Psoas muscle (tissue), 8 donors: ENCODE results near the gene BANF1. TPM values are rescaled to one million over a fixed set of nuclear protein-coding genes. Genes with fewer than 3 reads are reported as not detected.
A peak's percentile ranks its signal among the peaks of the same experiment; 100 is the strongest.

Source experiments
- ATAC-seq, 4 donors: fragments of 200-7000 bp; cut with Tn5 transposase; one replicate each; pipeline ENCODE4 v1.9.1; 2020; ENCODE audit warnings: moderate library complexity in 3 of 4, mild to moderate bottlenecking in 2 of 4
- DNase-seq, 2 donors: peaks; one replicate each; pipeline ENCODE4 v3.0.0-alpha.2; 2020
- H3K27ac ChIP-seq: fragments of 200-600 bp; one replicate; pipeline ENCODE4 v1.8.0; 2022
- H3K27me3 ChIP-seq, 3 donors: fragments of 200-600 bp in 1 of 3; one replicate each; pipeline versions ENCODE4 v1.6.1 to v1.8.0; 2013 to 2022; ENCODE audit warnings: low read length in 2 of 3, mild to moderate bottlenecking in 2 of 3, moderate library complexity in 1 of 3; ENCODE audit not compliant: insufficient read depth in 3 of 3
- H3K36me3 ChIP-seq, 2 donors: fragments of 200-600 bp in 1 of 2; one replicate each; pipeline versions ENCODE4 v1.6.1 to v1.8.0; 2013 to 2022; ENCODE audit warnings: low read depth in 1 of 2, mild to moderate bottlenecking in 1 of 2, moderate library complexity in 1 of 2; ENCODE audit not compliant: insufficient read depth in 1 of 2
- H3K4me1 ChIP-seq: fragments of 200-600 bp; one replicate; pipeline ENCODE4 v1.8.0; 2022
- H3K4me3 ChIP-seq: fragments of 200-600 bp; one replicate; pipeline ENCODE4 v1.8.0; 2022; ENCODE audit warnings: mild to moderate bottlenecking
- H3K9me3 ChIP-seq: fragments of 200-600 bp; one replicate; pipeline ENCODE4 v1.8.0; 2022
- WGBS, 3 donors: extraction: QIAGEN DNeasy Blood & Tissue Kit; methylation state at CpG; one replicate each; pipeline versions ENCODE4 v1.1.6 to v1.1.7; 2013; 5-methylcytosine and 5-hydroxymethylcytosine counted together
- intact Hi-C, 2 donors: fragments of 100-400 bp; cut with DNase I; formaldehyde crosslinking; loops; one replicate each; pipeline versions ENCODE4 v1.11.0 to v1.14.2; 2022
- polyA plus RNA-seq, 3 donors: library from polyadenylated mRNA; stranded (reverse); fragments of 200-250 nt; gene quantifications; one replicate each; pipeline ENCODE4 v1.2.3, GENCODE V29; 2013
- total RNA-seq, 4 donors: library from RNA; stranded (reverse); fragmentation: NEBNext Ultra II Directional in 2 of 4; extraction: Animal tissue kit (Norgen Biotek cat#: 25700) in 2 of 4; gene quantifications; one replicate each; pipeline versions ENCODE4 v1.2.1 to v1.2.4, GENCODE V29; 2021 to 2023
- TF ChIP-seq, protein P1 (sequence below): fragments of 200-600 bp; IDR thresholded peaks from one replicate; pipeline ENCODE4 v1.8.0; 2022; ENCODE audit warnings: antibody characterized with exemption
- donor health status: healthy with polysubstance abuse.
- donor health status: DM: no; HTN: no; CAD: no; lungs with moderate emphysema.
- donor health status: Bipolar disorder and iron deficiency.
- donor health status: healthy.
- donor health status: DM: yes; HTN: yes; CAD: no.
- donor health status: DM: no; HTN: no; CAD: no.
- donor health status: DM: no; HTN: no; CAD: no.
- donor health status: DM: yes; HTN: yes; CAD: no.

Gene BANF1
- total and polyA plus RNA-seq, 7 donors = 251 to 384 (median 329) TPM

DNA sequence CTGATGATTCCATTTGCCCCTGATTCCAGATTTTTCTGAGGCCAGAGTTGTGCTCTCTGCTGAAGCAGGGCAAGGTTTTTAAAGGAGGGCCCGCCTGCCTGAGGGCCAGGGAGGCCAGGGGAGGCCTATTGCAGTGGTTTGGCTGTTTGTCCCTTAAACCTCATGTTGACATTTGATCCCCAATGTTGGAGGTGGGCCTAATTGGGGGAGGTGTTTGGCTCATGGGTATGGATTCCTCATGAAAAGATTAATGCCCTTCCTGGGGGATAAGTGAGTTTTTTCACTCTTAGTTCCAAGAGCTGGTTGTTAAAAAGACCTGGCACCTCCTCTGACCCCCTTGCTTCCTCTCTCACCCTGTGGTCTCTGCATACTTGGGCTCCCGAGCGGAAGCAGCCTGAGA, 37.5 kb downstream of the BANF1 start:
- WGBS, 3 donors = 74 to 87% (median 77%) methylated on average over 3 of the region's 3 CpGs
- intact Hi-C loops = no loop called here
- TF ChIP-seq, protein P1, sequence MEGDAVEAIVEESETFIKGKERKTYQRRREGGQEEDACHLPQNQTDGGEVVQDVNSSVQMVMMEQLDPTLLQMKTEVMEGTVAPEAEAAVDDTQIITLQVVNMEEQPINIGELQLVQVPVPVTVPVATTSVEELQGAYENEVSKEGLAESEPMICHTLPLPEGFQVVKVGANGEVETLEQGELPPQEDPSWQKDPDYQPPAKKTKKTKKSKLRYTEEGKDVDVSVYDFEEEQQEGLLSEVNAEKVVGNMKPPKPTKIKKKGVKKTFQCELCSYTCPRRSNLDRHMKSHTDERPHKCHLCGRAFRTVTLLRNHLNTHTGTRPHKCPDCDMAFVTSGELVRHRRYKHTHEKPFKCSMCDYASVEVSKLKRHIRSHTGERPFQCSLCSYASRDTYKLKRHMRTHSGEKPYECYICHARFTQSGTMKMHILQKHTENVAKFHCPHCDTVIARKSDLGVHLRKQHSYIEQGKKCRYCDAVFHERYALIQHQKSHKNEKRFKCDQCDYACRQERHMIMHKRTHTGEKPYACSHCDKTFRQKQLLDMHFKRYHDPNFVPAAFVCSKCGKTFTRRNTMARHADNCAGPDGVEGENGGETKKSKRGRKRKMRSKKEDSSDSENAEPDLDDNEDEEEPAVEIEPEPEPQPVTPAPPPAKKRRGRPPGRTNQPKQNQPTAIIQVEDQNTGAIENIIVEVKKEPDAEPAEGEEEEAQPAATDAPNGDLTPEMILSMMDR = no peak
- Histone ChIP-seq H3K4me1 (no peaks in the 10 kb centered on the region), H3K27ac (no peak overlapping the region), H3K27me3 (peaks cover 0 to 1% (median 0%) of the 10 kb centered on the region in 3 donors), H3K36me3 (no peaks in the 10 kb centered on the region), H3K4me3 (no peak overlapping the region), H3K9me3 (no peaks in the 10 kb centered on the region)
- DNase-seq (no peak), ATAC-seq (no peak)

DNA sequence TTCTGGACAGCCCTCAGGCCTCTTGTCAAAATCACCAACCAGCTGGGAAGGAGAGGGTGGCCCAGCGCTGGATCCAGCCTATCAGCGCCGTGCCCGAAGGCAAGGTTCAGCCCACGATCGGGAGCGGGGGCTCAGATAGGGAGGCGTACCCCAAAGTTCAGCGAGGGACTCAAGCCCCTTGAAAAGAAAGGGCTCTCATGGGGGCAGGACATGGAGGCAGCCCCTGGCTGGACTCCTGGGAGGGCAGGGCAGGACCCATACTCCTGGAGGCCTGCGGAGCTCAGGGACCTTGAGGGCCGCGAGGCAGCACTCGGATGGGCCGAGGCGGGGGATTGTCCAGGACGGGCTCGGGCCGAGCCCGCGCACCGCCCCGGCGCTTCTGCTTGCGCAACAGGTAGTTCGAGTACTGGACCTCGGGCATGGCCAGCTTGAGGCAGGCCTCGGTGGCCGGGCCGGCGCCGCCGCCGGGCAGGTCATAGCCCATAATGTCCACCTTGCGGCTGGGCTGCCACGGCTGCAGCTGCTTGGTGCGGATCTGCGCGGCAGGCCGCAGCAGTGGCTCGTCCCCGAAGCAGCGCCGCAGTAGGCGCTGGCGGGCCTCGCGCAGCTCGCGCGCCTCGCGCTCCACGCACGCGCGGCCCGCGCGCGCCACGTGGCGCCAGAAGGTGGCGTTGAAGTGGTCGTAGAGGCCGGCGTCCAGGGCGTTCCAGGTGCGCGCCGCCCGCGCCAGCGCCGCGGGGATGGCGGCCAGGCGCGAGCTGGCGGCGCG, 40.1 kb downstream of the BANF1 start:
- WGBS, 3 donors = 96 to 97% (median 96%) methylated on average over 78 to 81 of the region's 81 CpGs
- intact Hi-C loops = no loop called here

DNA sequence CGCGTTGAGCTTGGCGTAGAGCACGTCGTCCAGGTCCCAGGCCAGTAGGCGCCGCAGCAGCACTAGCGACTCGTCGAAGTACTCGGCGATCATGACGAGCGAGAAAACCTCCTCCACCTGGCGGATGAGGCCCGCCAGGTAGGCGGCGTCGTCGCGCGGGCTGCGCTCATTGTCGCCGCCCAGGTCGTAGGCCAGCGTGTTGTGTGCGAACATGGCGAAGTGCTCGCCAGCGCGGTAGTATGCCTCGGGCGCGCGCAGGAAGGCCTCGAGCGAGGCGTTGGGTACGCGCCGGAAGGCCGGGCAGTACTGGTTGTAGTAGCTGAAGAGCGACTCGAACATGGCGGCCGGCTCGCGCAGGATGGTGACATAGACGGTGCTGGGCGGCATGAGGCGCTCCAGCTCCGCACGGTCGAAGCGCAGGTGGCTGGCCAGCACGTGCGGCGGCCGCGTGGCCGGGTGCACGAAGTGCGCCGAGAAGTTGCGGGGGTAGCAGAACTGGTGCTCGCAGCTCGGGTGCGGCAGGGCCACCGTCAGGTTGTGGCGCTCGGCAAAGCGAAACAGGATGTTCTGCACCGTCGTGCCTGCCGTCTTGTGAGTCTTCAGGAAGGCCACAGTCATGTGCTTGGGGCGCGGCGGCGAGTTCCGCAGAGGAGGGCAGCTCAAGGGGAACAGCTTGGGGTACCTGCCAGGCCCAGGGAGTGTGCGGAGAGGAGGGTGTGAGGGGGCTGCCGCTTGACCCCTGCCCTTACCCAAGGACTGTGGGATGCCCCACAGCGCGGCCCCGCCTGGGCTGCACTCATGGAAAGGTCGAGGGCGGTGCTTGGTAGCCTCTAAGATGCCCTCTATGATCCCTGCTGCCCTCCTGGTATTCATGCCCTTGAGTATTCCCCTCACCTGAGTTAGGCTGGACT, 40.9 kb downstream of the BANF1 start:
- intact Hi-C loops = no loop called here
- H3K27ac ChIP-seq = no peak overlapping the region
- TF ChIP-seq, protein P1 = no peak
- H3K9me3 ChIP-seq = no peaks in the 10 kb centered on the region
- no peak for DNase-seq
- H3K4me3 ChIP-seq = no peak overlapping the region
- peaks cover 6% of the 10 kb centered on the region for H3K4me1 ChIP-seq
- 97% methylated on average over 87 to 88 of the region's 88 CpGs for WGBS, 3 donors
- H3K36me3 ChIP-seq = no peaks in the 10 kb centered on the region
- ATAC-seq = no peak
- no peaks in the 10 kb centered on the region for H3K27me3 ChIP-seq

More for the DNA sequence above, 40.1 kb downstream of the BANF1 start:
- H3K27ac ChIP-seq = no peak overlapping the region
- no peaks in the 10 kb centered on the region for H3K9me3 ChIP-seq
- no peak overlapping the region for H3K4me3 ChIP-seq
- DNase-seq = no peak
- TF ChIP-seq, protein P1 = no peak
- no peaks in the 10 kb centered on the region for H3K36me3 ChIP-seq
- no peak for ATAC-seq
- H3K4me1 ChIP-seq = peaks cover 6% of the 10 kb centered on the region
- no peaks in the 10 kb centered on the region for H3K27me3 ChIP-seq

DNA sequence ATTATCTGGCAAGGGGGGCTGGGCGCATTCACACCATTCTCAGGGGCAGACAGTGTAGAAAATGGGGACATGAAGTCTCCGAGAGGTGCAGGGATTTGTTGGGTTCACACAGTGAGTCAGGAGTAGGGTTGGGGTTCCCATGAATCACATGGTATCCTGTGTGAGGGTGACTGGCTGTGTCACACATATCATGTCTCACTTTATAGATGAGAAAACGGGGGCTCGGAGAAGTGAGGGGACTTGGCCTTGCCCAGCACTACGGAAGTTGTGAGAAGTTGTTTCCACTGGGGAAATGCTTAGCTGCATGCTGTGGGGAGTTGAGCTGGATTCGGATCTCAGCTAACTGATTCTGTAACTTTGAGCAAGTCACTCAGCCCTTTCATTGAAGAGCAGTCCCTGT, 42.5 kb downstream of the BANF1 start:
- TF ChIP-seq, protein P1 = no peak
- 57 to 70% (median 63%) methylated on average over 6 of the region's 6 CpGs for WGBS, 3 donors
- DNase-seq = no peak

More for the DNA sequence above, 42.5 kb downstream of the BANF1 start:
- intact Hi-C loops = no loop called here
- Histone ChIP-seq H3K9me3 (no peaks in the 10 kb centered on the region), H3K36me3 (no peaks in the 10 kb centered on the region), H3K27me3 (peaks cover 0 to 7% (median 4%) of the 10 kb centered on the region in 3 donors), H3K27ac (no peak overlapping the region), H3K4me1 (peaks cover 6% of the 10 kb centered on the region), H3K4me3 (peak overlapping the region; percentile 11)
- peak in 1 of 4 donors; percentile 11 for ATAC-seq
